Ovary (tissue), 3 donors: Measurements from ENCODE around the gene CACNA1D.

Source experiments
- CTCF ChIP-seq, 3 donors: fragments of 450-650 bp in 2 of 3; fragments of 200-600 bp in 1 of 3; IDR thresholded peaks; one replicate each; pipeline versions ENCODE4 v1.5.1 to v1.8.0; 2016 to 2022; ENCODE audit warnings: antibody characterized with exemption in 3 of 3, mild to moderate bottlenecking in 1 of 3
- POLR2A ChIP-seq: fragments of 450-650 bp; IDR thresholded peaks from one replicate; pipeline ENCODE4 v1.6.1; 2017; ENCODE audit warnings: antibody characterized with exemption, mild to moderate bottlenecking, moderate library complexity
- donor health status: DM: no; HTN: no; CAD: no.

GRCh38 chr3:53694046-53694445 is 199.6 kb downstream of the CACNA1D start:
- TF ChIP-seq POLR2A: no peak
- no peak for TF ChIP-seq CTCF (IDR thresholded peaks at IDR 0.05)
